Fibroblast of lung (primary cell): ENCODE results near the gene BAIAP3. TPM values are rescaled to one million over a fixed set of nuclear protein-coding genes. Genes with fewer than 3 reads are reported as not detected.

Experiments
- DNase-seq, 2 donors: peaks; one replicate each; pipeline versions ENCODE4 v3.0.0 to v3.0.0-alpha.2; 2010; ENCODE audit warnings: low read depth in 2 of 2
- H2AFZ ChIP-seq: 2 replicates; pipeline ENCODE4 v1.5.1; 2012; ENCODE audit warnings: low read length, control low read depth, inconsistent platforms
- H3K27ac ChIP-seq: 2 replicates; pipeline ENCODE4 v1.5.1; 2011; ENCODE audit warnings: low read length, control low read depth; ENCODE audit not compliant: insufficient read depth
- H3K27me3 ChIP-seq: 2 replicates; pipeline ENCODE4 v1.5.1; 2011; ENCODE audit warnings: mild to moderate bottlenecking, low read length; ENCODE audit not compliant: control insufficient read depth, insufficient read depth
- H3K36me3 ChIP-seq: 2 replicates; pipeline ENCODE4 v1.5.1; 2011; ENCODE audit warnings: low read length; ENCODE audit not compliant: control insufficient read depth, insufficient read depth
- H3K4me1 ChIP-seq: 2 replicates; pipeline ENCODE4 v1.5.1; 2011; ENCODE audit warnings: low read length; ENCODE audit not compliant: control insufficient read depth, insufficient read depth; ENCODE audit errors: extremely low read depth
- H3K4me2 ChIP-seq: 2 replicates; pipeline ENCODE4 v1.5.1; 2011; ENCODE audit warnings: low read length, control low read depth; ENCODE audit not compliant: insufficient read depth; ENCODE audit errors: extremely low read depth
- H3K4me3 ChIP-seq, 4 experiments: fragments of 200-600 bp in 1 of 4; sonication (generic) in 1 of 4; replicated peaks in 1 of 4; 2 replicates each; pipeline ENCODE4 v1.5.1; 2011 to 2016; ENCODE audit warnings: low read length in 4 of 4, low read depth in 3 of 4, mild to moderate bottlenecking in 3 of 4, control low read depth in 2 of 4, inconsistent platforms in 1 of 4, mixed read lengths in 1 of 4; ENCODE audit not compliant: insufficient read depth in 1 of 4; ENCODE audit errors: control extremely low read depth in 1 of 4
- H3K79me2 ChIP-seq: 2 replicates; pipeline ENCODE4 v1.5.1; 2012; ENCODE audit warnings: mild to moderate bottlenecking, low read length, inconsistent platforms; ENCODE audit not compliant: control insufficient read depth, insufficient read depth
- H3K9ac ChIP-seq: 2 replicates; pipeline ENCODE4 v1.5.1; 2011; ENCODE audit warnings: mild to moderate bottlenecking, low read length, control low read depth; ENCODE audit not compliant: insufficient read depth
- H3K9me3 ChIP-seq: 2 replicates; pipeline ENCODE4 v1.5.1; 2012; ENCODE audit warnings: low read depth, low read length; ENCODE audit not compliant: control insufficient read depth, insufficient read depth
- H4K20me1 ChIP-seq: 2 replicates; pipeline ENCODE4 v1.5.1; 2011; ENCODE audit warnings: low read length; ENCODE audit not compliant: control insufficient read depth, insufficient read depth; ENCODE audit errors: extremely low read depth
- CTCF ChIP-seq, 2 donors: IDR thresholded peaks in 1 of 2; conservative IDR thresholded peaks in 1 of 2; 1 replicate in 1 of 2; 2 replicates in 1 of 2; pipeline ENCODE4 v1.5.1; 2011 to 2012; ENCODE audit warnings: low read length in 2 of 2, control low read depth in 1 of 2, inconsistent platforms in 1 of 2, low read depth in 1 of 2, mild to moderate bottlenecking in 1 of 2
- EZH2 ChIP-seq: IDR thresholded peaks from 2 replicates; pipeline ENCODE4 v1.5.1; 2012; ENCODE audit warnings: low read length, control low read depth, mild to moderate bottlenecking; ENCODE audit errors: missing control alignments
- polyA plus RNA-seq, 2 donors: library from polyadenylated mRNA; depleted of rRNA in 1 of 2; stranded (reverse) in 1 of 2; unstranded in 1 of 2; fragments of >200 nt; gene quantifications; 2 replicates each; pipeline ENCODE4 v1.2.1, GENCODE V29; 2011 to 2012; ENCODE audit warnings: missing spikeins in 1 of 2
- total RNA-seq: library from RNA; depleted of rRNA; stranded (reverse); fragments of >200 nt; gene quantifications from 2 replicates; pipeline ENCODE4 v1.2.1, GENCODE V29; 2014

BAIAP3 gene
- total and polyA plus RNA-seq, 2 donors (not counting 1 experiment from before 2014, with no cell fraction given) = 0.22 to 0.83 TPM

DNA sequence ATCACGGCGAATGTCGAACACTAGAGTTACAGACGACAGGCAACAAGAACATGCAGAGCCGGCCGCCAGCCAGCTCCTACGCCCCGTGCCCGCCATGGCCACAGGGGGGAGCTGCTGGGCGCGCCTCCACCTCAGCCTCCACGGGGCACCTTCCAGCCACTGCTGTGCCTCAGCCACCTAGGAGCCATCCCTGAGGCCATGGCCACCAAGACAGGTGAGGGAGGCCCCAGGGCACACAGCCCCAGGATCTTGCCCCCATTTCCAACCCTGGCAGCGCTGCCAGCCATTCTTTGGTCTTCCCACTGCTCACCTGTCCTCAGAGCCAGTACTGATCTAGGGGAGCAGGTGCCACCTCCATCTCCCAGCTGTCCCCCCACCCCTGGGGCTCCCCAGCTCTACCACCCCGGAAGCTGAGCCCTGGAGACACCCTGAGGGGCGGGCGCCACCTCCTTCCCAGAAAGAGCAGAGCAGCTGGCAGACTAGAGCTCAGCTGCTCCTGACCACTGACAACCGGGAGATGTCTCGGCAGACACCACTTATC lies 30.1 kb downstream of the BAIAP3 start:
- no peaks in the 10 kb centered on the region for H3K27me3 ChIP-seq
- no peak overlapping the region for H3K9ac ChIP-seq
- H3K4me2 ChIP-seq = no peak overlapping the region
- TF ChIP-seq EZH2 (no peak), CTCF (conservative IDR thresholded peaks at IDR 0.05 in 1 of 2, IDR thresholded peaks at IDR 0.05 in 1 of 2; ENCODE audit: low read depth in 1 of 2, low read length in 2 of 2) (peak; percentile 47 to 63)
- H3K27ac ChIP-seq = no peak overlapping the region
- H3K9me3 ChIP-seq = no peaks in the 10 kb centered on the region
- H3K4me3 ChIP-seq = no peak overlapping the region
- DNase-seq = peak; percentile 13 to 16
- H4K20me1 ChIP-seq = no peaks in the 10 kb centered on the region
- H2AFZ ChIP-seq = no peak overlapping the region
- H3K79me2 ChIP-seq = no peaks in the 10 kb centered on the region
- no peaks in the 10 kb centered on the region for H3K4me1 ChIP-seq
- H3K36me3 ChIP-seq = peaks cover 24% of the 10 kb centered on the region

DNA sequence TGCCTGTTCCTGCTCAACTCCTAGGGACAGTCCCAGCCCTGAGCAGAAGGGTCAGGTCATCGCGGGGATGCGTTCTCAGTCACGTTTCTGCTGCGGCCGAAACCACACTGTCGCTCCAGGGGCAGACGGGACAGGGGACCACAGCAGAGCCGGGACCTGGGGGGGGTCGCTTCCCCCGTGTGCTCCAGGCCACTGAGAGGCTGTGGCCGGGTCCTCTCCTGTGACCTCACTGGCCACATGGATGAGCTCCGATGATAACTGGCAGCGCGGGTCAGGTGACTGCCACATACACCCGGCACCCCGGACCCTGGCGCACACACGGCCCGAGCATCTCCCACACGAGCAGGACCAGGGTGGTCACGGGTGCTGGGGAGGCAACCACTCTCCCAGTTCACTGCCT lies 31.1 kb downstream of the BAIAP3 start:
- no peak overlapping the region for H3K27ac ChIP-seq
- H3K36me3 ChIP-seq = peaks cover 24% of the 10 kb centered on the region
- no peak overlapping the region for H3K4me2 ChIP-seq
- no peak for DNase-seq
- H2AFZ ChIP-seq = no peak overlapping the region
- H3K4me1 ChIP-seq = no peaks in the 10 kb centered on the region
- no peaks in the 10 kb centered on the region for H3K27me3 ChIP-seq
- H3K9me3 ChIP-seq = no peaks in the 10 kb centered on the region
- TF ChIP-seq EZH2 = no peak
- TF ChIP-seq CTCF (conservative IDR thresholded peaks at IDR 0.05 in 1 of 2, IDR thresholded peaks at IDR 0.05 in 1 of 2; ENCODE audit: low read depth in 1 of 2, low read length in 2 of 2) = no peak
- no peak overlapping the region for H3K4me3 ChIP-seq
- H3K9ac ChIP-seq = no peak overlapping the region
- no peaks in the 10 kb centered on the region for H4K20me1 ChIP-seq
- H3K79me2 ChIP-seq = no peaks in the 10 kb centered on the region

GRCh38 chr16:1366060-1366711 lies 32.7 kb downstream of the BAIAP3 start:
- Histone ChIP-seq H3K4me3 (no peak overlapping the region), H4K20me1 (no peaks in the 10 kb centered on the region), H3K27ac (no peak overlapping the region), H3K4me2 (no peak overlapping the region), H2AFZ (no peak overlapping the region), H3K4me1 (no peaks in the 10 kb centered on the region), H3K79me2 (no peaks in the 10 kb centered on the region), H3K9me3 (no peaks in the 10 kb centered on the region), H3K27me3 (no peaks in the 10 kb centered on the region), H3K36me3 (peaks cover 26% of the 10 kb centered on the region), H3K9ac (no peak overlapping the region)
- no peak for DNase-seq
- TF ChIP-seq EZH2 (no peak), CTCF (conservative IDR thresholded peaks at IDR 0.05 in 1 of 2, IDR thresholded peaks at IDR 0.05 in 1 of 2; ENCODE audit: low read depth in 1 of 2, low read length in 2 of 2) (no peak)
